Measurements from ENCODE around the gene ZNF398. TPM values are rescaled to one million over a fixed set of nuclear protein-coding genes. Genes with fewer than 3 reads are reported as not detected.

Gene ZNF398
- total RNA-seq, 3 donors from 2014 or later, result 9.9 to 17.2 (median 10.9) TPM

GRCh38 chr7:149195180-149196150 is 48.2 kb downstream of the ZNF398 start, which contains the start of gene ZNF282:
Gene ZNF282 (plus strand): TSS chr7:149195546. CDS start chr7:149195590, 44 bp downstream.
- peak; percentile 63 for TF ChIP-seq CTCF (IDR thresholded peaks at IDR 0.05)
- H3K4me1 ChIP-seq (ENCODE audit: low read depth), result peaks cover 26% of the 10 kb centered on the region
- H3K9me3 ChIP-seq, result no peaks in the 10 kb centered on the region
- DNase-seq (peak; percentile 90 to 91 (median 91)), ATAC-seq (peak; percentile 91)
- peaks cover 12% of the 10 kb centered on the region for H3K36me3 ChIP-seq (ENCODE audit: low read depth)
- intact Hi-C loops (cut with DNase I, micrococcal nuclease), result no loop called here
- H3K4me3 ChIP-seq, result peak within 1 kb of the TSS; percentile 63

- peaks cover 26% of the 10 kb centered on the region for H3K4me1 ChIP-seq (ENCODE audit: low read depth)
- ATAC-seq (no peak), DNase-seq (peak in 2 of 3 donors; percentile 14 to 36)
- H3K9me3 ChIP-seq, result no peaks in the 10 kb centered on the region
- TF ChIP-seq CTCF (IDR thresholded peaks at IDR 0.05), result no peak
- H3K36me3 ChIP-seq (ENCODE audit: low read depth), result peaks cover 12% of the 10 kb centered on the region
- intact Hi-C loops (cut with DNase I, micrococcal nuclease), result no loop called here
- H3K4me3 ChIP-seq, result peak overlapping the region; percentile 63
These were observed 49.0 kb downstream of the ZNF398 start for GRCh38 chr7:149196151-149196704.

- no peak for TF ChIP-seq CTCF (IDR thresholded peaks at IDR 0.05)
These were observed 49.5 kb downstream of the ZNF398 start for GRCh38 chr7:149196705-149197171.

DNA sequence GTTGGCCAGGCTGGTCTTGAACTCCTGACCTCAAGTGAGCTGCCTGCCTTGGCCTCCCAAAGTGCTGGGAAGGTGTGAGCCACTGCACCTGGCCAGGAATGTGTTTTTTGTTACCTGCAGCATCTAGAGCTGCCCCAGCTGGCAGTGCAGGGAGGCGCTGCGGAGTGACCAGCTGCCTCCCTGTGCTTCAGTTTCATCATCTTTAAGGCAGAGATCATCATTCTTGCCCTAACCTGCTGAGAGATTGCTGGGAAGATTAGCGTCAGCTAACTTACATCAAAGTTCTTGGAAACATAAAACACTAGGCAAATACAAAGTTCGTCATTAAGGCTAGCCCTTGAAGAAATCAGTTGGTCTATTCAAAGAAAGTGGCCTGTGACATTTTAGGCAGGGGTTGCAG is 50.4 kb downstream of the ZNF398 start:
- Histone ChIP-seq H3K4me1 (ENCODE audit: low read depth) (peaks cover 15% of the 10 kb centered on the region), H3K9me3 (no peaks in the 10 kb centered on the region), H3K4me3 (no peak overlapping the region), H3K36me3 (ENCODE audit: low read depth) (peaks cover 12% of the 10 kb centered on the region)
- DNase-seq (no peak), ATAC-seq (no peak)
- no peak for TF ChIP-seq CTCF (IDR thresholded peaks at IDR 0.05)
- intact Hi-C loops (cut with DNase I, micrococcal nuclease), result no loop called here

More at GRCh38 chr7:149196705-149197171, 49.5 kb downstream of the ZNF398 start:
- Histone ChIP-seq H3K9me3 (no peaks in the 10 kb centered on the region), H3K36me3 (ENCODE audit: low read depth) (peaks cover 12% of the 10 kb centered on the region), H3K4me3 (peak overlapping the region; percentile 63), H3K4me1 (ENCODE audit: low read depth) (peaks cover 22% of the 10 kb centered on the region)
- DNase-seq (peak in 2 of 3 donors; percentile 17 to 35), ATAC-seq (peak; percentile 1)
- intact Hi-C loops (cut with DNase I, micrococcal nuclease), result no loop called here

DNA sequence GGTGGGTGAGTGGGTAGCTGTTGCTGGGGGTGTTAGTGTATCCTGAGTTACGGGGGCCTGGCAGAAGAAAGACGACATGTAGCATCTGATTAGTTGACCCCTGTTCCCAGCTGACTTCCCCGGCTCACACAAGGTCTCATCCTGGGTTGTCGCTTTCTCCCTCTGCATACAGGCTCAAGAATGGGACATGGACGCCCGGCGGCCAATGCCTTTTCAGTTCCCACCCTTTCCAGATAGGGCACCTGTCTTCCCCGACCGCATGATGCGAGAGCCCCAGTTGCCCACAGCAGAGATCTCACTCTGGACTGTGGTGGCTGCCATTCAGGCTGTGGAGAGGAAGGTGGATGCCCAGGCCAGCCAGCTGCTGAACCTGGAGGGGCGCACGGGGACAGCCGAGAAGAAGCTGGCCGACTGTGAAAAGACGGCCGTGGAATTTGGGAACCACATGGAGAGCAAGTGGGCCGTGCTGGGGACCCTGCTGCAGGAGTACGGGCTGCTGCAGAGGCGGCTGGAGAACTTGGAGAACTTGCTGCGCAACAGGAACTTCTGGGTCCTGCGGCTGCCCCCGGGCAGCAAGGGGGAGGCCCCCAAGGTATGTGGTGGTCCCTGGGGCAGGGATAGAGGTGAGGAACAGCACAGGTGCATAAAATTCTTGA is 51.0 kb downstream of the ZNF398 start:
- Histone ChIP-seq H3K36me3 (ENCODE audit: low read depth) (peaks cover 18% of the 10 kb centered on the region), H3K9me3 (no peaks in the 10 kb centered on the region), H3K4me3 (no peak overlapping the region), H3K4me1 (ENCODE audit: low read depth) (peaks cover 12% of the 10 kb centered on the region)
- intact Hi-C loops (cut with DNase I, micrococcal nuclease), result no loop called here
- ATAC-seq (no peak), DNase-seq (no peak)
- no peak for TF ChIP-seq CTCF (IDR thresholded peaks at IDR 0.05)

Data from mucosa of descending colon (tissue), 3 donors.